HepG2 (cell line): ENCODE results near the gene GIMD1. TPM values are rescaled to one million over a fixed set of nuclear protein-coding genes. Genes with fewer than 3 reads are reported as not detected.

Experiments
- ARID5B ChIP-seq: IDR thresholded peaks from 2 replicates; pipeline ENCODE4 v1.4.0; 2020; ENCODE audit warnings: mild to moderate bottlenecking, missing genetic modification reagents
- CENPX ChIP-seq: sonication (generic); formaldehyde crosslinking; IDR thresholded peaks from 2 replicates; pipeline ENCODE4 v1.9.0; 2021; ENCODE audit warnings: mild to moderate bottlenecking, missing genetic modification reagents, moderate library complexity
- EZH2 ChIP-seq: conservative IDR thresholded peaks from 2 replicates; pipeline ENCODE4 v1.6.1; 2012; ENCODE audit warnings: mild to moderate bottlenecking, low read depth, low read length, moderate library complexity
- MED13 ChIP-seq: sonication (generic); formaldehyde crosslinking; IDR thresholded peaks from 2 replicates; pipeline ENCODE4 v1.5.0; 2020; ENCODE audit warnings: missing genetic modification reagents
- MEF2D ChIP-seq: sonication (generic); formaldehyde crosslinking; IDR thresholded peaks from 2 replicates; pipeline ENCODE4 v1.5.1; 2020; ENCODE audit warnings: mild to moderate bottlenecking, missing genetic modification reagents
- PBX3 ChIP-seq: sonication (generic); formaldehyde crosslinking; IDR thresholded peaks from 2 replicates; pipeline ENCODE4 v1.8.1; 2023; ENCODE audit warnings: missing genetic modification reagents, inconsistent platforms, borderline replicate concordance
- SKIL ChIP-seq: sonication (generic); formaldehyde crosslinking; IDR thresholded peaks from 2 replicates; pipeline ENCODE4 v1.8.0; 2022; ENCODE audit warnings: missing genetic modification reagents, mild to moderate bottlenecking, moderate library complexity, borderline replicate concordance
- SOX13 ChIP-seq, 3 experiments: fragments of 450-650 bp in 1 of 3; sonication (generic) in 1 of 3; formaldehyde crosslinking in 1 of 3; IDR thresholded peaks in 2 of 3; conservative IDR thresholded peaks in 1 of 3; 2 replicates each; pipeline versions ENCODE4 v1.5.0 to v1.6.1; 2016 to 2020; ENCODE audit warnings: antibody characterized with exemption in 1 of 3, mild to moderate bottlenecking in 1 of 3, missing compliant biosample characterization in 1 of 3, missing genetic modification reagents in 1 of 3, moderate library complexity in 1 of 3
- SOX6 ChIP-seq, 2 experiments: fragments of 450-650 bp in 1 of 2; sonication (generic) in 1 of 2; formaldehyde crosslinking in 1 of 2; IDR thresholded peaks; 2 replicates each; pipeline versions ENCODE4 v1.4.0 to v1.6.1; 2017 to 2020; ENCODE audit warnings: antibody characterized with exemption in 1 of 2, mild to moderate bottlenecking in 1 of 2, missing genetic modification reagents in 1 of 2
- ZFAT ChIP-seq: sonication (generic); formaldehyde crosslinking; conservative IDR thresholded peaks from 2 replicates; pipeline ENCODE4 v1.8.1; 2023; ENCODE audit warnings: missing genetic modification reagents, inconsistent platforms
- ZNF124 ChIP-seq: sonication (generic); formaldehyde crosslinking; IDR thresholded peaks from 2 replicates; pipeline ENCODE4 v1.4.0; 2020; ENCODE audit warnings: missing genetic modification reagents
- ZNF136 ChIP-seq: sonication (generic); formaldehyde crosslinking; IDR thresholded peaks from 2 replicates; pipeline ENCODE4 v1.8.1; 2022; ENCODE audit warnings: low read depth, mild to moderate bottlenecking, moderate library complexity, missing genetic modification reagents
- ZNF232 ChIP-seq: sonication (generic); formaldehyde crosslinking; IDR thresholded peaks from 2 replicates; pipeline ENCODE4 v1.4.0; 2020; ENCODE audit warnings: missing genetic modification reagents, borderline replicate concordance
- ZNF329 ChIP-seq: sonication (generic); formaldehyde crosslinking; IDR thresholded peaks from 2 replicates; pipeline ENCODE4 v1.9.0; 2021; ENCODE audit warnings: low read depth, mild to moderate bottlenecking, missing genetic modification reagents
- ZNF33B ChIP-seq: sonication (generic); formaldehyde crosslinking; IDR thresholded peaks from 2 replicates; pipeline ENCODE4 v1.5.1; 2020; ENCODE audit warnings: mild to moderate bottlenecking, missing genetic modification reagents
- ZUFSP ChIP-seq: sonication (generic); formaldehyde crosslinking; IDR thresholded peaks from 2 replicates; pipeline ENCODE4 v1.9.0; 2021; ENCODE audit warnings: missing genetic modification reagents, mild to moderate bottlenecking, borderline replicate concordance
- polyA plus RNA-seq, 8 experiments: library from polyadenylated mRNA; depleted of rRNA in 3 of 8; stranded (reverse) in 7 of 8; unstranded in 1 of 8; fragments of >200 nt; fragmentation: Illumina TruSeq in 4 of 8; extraction: Trizol in 4 of 8; gene quantifications; 2 replicates each; pipeline versions ENCODE4 v1.2.1 to v1.2.3, GENCODE V29; 2011 to 2016; ENCODE audit warnings: low read depth in 4 of 8, missing spikeins in 1 of 8, mixed read lengths in 1 of 8; ENCODE audit not compliant: insufficient read depth in 1 of 8
- total RNA-seq, 5 experiments: library from RNA; depleted of rRNA; stranded (reverse); fragments of >200 nt; fragmentation: Illumina TruSeq; extraction: Trizol; gene quantifications; 2 replicates each; pipeline ENCODE4 v1.2.3, GENCODE V29; 2016; ENCODE audit warnings: low read depth in 1 of 5

The GIMD1 gene
- total and polyA plus RNA-seq, 2 of the 13 experiments (the other 11 are each of a cell fraction or from before 2014, with no cell fraction given): not detected

- TF ChIP-seq ZUFSP (no peak), ZNF33B (CRISPR knock-in tag) (no peak), CENPX (no peak), ZNF329 (CRISPR knock-in tag) (0 out of 2 replicates have a peak, but pooled peaks have one; percentile 11), ZNF232 (no peak), ZNF136 (no peak), SOX6 (IDR thresholded peaks at IDR 0.05) (no peak), SOX6 (CRISPR knock-in tag; IDR thresholded peaks at IDR 0.05) (no peak), ZFAT (CRISPR knock-in tag) (no peak), MEF2D (CRISPR knock-in tag) (no peak), ZNF124 (CRISPR knock-in tag) (no peak; the same call in 1 of the 2 replicates), SKIL (CRISPR knock-in tag) (no peak), SOX13 (IDR thresholded peaks at IDR 0.05) (no peak), SOX13 (CRISPR knock-in tag; conservative IDR thresholded peaks at IDR 0.05 in 1 of 2, IDR thresholded peaks at IDR 0.05 in 1 of 2) (no peak), PBX3 (CRISPR knock-in tag) (peak; percentile 20; the same call in 1 of the 2 replicates), ARID5B (0 out of 2 replicates have a peak, but pooled peaks have one; percentile 6), MED13 (0 out of 2 replicates have a peak, but pooled peaks have one; percentile 52), EZH2 (no peak)
These were observed 51.7 kb downstream of the GIMD1 start (continued) for GRCh38 chr4:106316773-106317409.
